Ectodermal cell (in vitro differentiated cells): ENCODE results near the gene TEAD1.

Experiments
- H3K27ac ChIP-seq: 2 replicates; pipeline ENCODE4 v1.7.0; 2013; ENCODE audit warnings: mild to moderate bottlenecking, low read depth, low read length; ENCODE audit not compliant: insufficient read depth, poor library complexity, severe bottlenecking
- H3K27me3 ChIP-seq: 2 replicates; pipeline ENCODE4 v1.7.0; 2013; ENCODE audit warnings: mild to moderate bottlenecking, low read length; ENCODE audit not compliant: insufficient read depth, control insufficient read depth, poor library complexity, severe bottlenecking
- H3K36me3 ChIP-seq: one replicate; pipeline ENCODE4 v1.7.0; 2013; ENCODE audit warnings: low read length; ENCODE audit not compliant: control insufficient read depth, insufficient read depth
- H3K4me1 ChIP-seq: one replicate; pipeline ENCODE4 v1.7.0; 2013; ENCODE audit warnings: low read length; ENCODE audit not compliant: control insufficient read depth, insufficient read depth
- H3K4me3 ChIP-seq: 2 replicates; pipeline ENCODE4 v1.7.0; 2013; ENCODE audit warnings: low read depth, low read length, control low read depth; ENCODE audit not compliant: insufficient read depth
- H3K9me3 ChIP-seq: 2 replicates; pipeline ENCODE4 v1.7.0; 2013; ENCODE audit warnings: mild to moderate bottlenecking, low read length, moderate library complexity; ENCODE audit not compliant: control insufficient read depth
- WGBS, 2 experiments: methylation state at CpG; one replicate each; pipeline ENCODE4 v1.1.7; 2013; ENCODE audit warnings: missing lambda C conversion rate in 2 of 2; 5-methylcytosine and 5-hydroxymethylcytosine counted together

TEAD1 gene

GRCh38 chr11:12854829-12855228 is 180.6 kb downstream of the TEAD1 start:
- Histone ChIP-seq H3K4me1 (peaks cover 11% of the 10 kb centered on the region), H3K27ac (no peak overlapping the region), H3K9me3 (no peaks in the 10 kb centered on the region), H3K36me3 (no peaks in the 10 kb centered on the region), H3K27me3 (no peaks in the 10 kb centered on the region), H3K4me3 (no peak overlapping the region)
- WGBS, 2 experiments, result 92 to 94% methylated on average over 2 to 3 of the region's 3 CpGs

- 97 to 99% methylated on average over 3 of the region's 3 CpGs for WGBS, 2 experiments
- no peak overlapping the region for H3K27ac ChIP-seq
- no peak overlapping the region for H3K4me3 ChIP-seq
- no peaks in the 10 kb centered on the region for H3K27me3 ChIP-seq
- H3K9me3 ChIP-seq, result no peaks in the 10 kb centered on the region
- H3K36me3 ChIP-seq, result no peaks in the 10 kb centered on the region
- peaks cover 21% of the 10 kb centered on the region for H3K4me1 ChIP-seq
Observed at GRCh38 chr11:12856338-12856737, 182.1 kb downstream of the TEAD1 start.

GRCh38 chr11:12857572-12857971 is 183.4 kb downstream of the TEAD1 start:
- 91 to 96% methylated on average over 5 of the region's 5 CpGs for WGBS, 2 experiments
- H3K27me3 ChIP-seq, result no peaks in the 10 kb centered on the region
- H3K27ac ChIP-seq, result no peak overlapping the region
- H3K36me3 ChIP-seq, result no peaks in the 10 kb centered on the region
- no peaks in the 10 kb centered on the region for H3K9me3 ChIP-seq
- H3K4me3 ChIP-seq, result no peak overlapping the region
- H3K4me1 ChIP-seq, result peaks cover 29% of the 10 kb centered on the region

- Histone ChIP-seq H3K36me3 (no peaks in the 10 kb centered on the region), H3K9me3 (no peaks in the 10 kb centered on the region), H3K4me3 (no peak overlapping the region), H3K27me3 (no peaks in the 10 kb centered on the region), H3K27ac (no peak overlapping the region), H3K4me1 (peaks cover 44% of the 10 kb centered on the region)
- WGBS, 2 experiments, result 94 to 99% methylated on average over 3 of the region's 3 CpGs
Observed at GRCh38 chr11:12859872-12860657, 185.8 kb downstream of the TEAD1 start.

GRCh38 chr11:12860827-12861226 is 186.6 kb downstream of the TEAD1 start:
- no peaks in the 10 kb centered on the region for H3K36me3 ChIP-seq
- 89 to 90% methylated on average over 2 of the region's 2 CpGs for WGBS, 2 experiments
- H3K27me3 ChIP-seq, result no peaks in the 10 kb centered on the region
- no peak overlapping the region for H3K27ac ChIP-seq
- H3K4me3 ChIP-seq, result no peak overlapping the region
- H3K9me3 ChIP-seq, result no peaks in the 10 kb centered on the region
- peaks cover 51% of the 10 kb centered on the region for H3K4me1 ChIP-seq

- no peaks in the 10 kb centered on the region for H3K27me3 ChIP-seq
- no peaks in the 10 kb centered on the region for H3K9me3 ChIP-seq
- peak overlapping the region; percentile 97 for H3K27ac ChIP-seq
- WGBS, 2 experiments, result 6 to 9% methylated on average over 12 to 13 of the region's 13 CpGs
- H3K4me1 ChIP-seq, result peaks cover 61% of the 10 kb centered on the region
- H3K4me3 ChIP-seq, result peak overlapping the region; percentile 10
- no peaks in the 10 kb centered on the region for H3K36me3 ChIP-seq
Observed at GRCh38 chr11:12862696-12863469, 188.7 kb downstream of the TEAD1 start.

- Histone ChIP-seq H3K27me3 (no peaks in the 10 kb centered on the region), H3K4me3 (no peak overlapping the region), H3K9me3 (no peaks in the 10 kb centered on the region), H3K4me1 (peaks cover 61% of the 10 kb centered on the region), H3K36me3 (no peaks in the 10 kb centered on the region), H3K27ac (peak overlapping the region; percentile 97)
- WGBS, 2 experiments, result 9 to 11% methylated on average over 7 to 9 of the region's 9 CpGs
Observed at GRCh38 chr11:12863605-12864121, 189.4 kb downstream of the TEAD1 start.

- WGBS, 2 experiments, result 3 to 5% methylated on average over 12 to 13 of the region's 13 CpGs
- no peaks in the 10 kb centered on the region for H3K36me3 ChIP-seq
Observed at GRCh38 chr11:12864316-12865156, 190.3 kb downstream of the TEAD1 start.

GRCh38 chr11:12865863-12866595 is 191.8 kb downstream of the TEAD1 start:
- 34 to 37% methylated on average over 5 of the region's 6 CpGs for WGBS, 2 experiments
- Histone ChIP-seq H3K9me3 (no peaks in the 10 kb centered on the region), H3K36me3 (no peaks in the 10 kb centered on the region), H3K27ac (no peak overlapping the region), H3K4me3 (no peak overlapping the region), H3K4me1 (peaks cover 48% of the 10 kb centered on the region), H3K27me3 (no peaks in the 10 kb centered on the region)

More at GRCh38 chr11:12864316-12865156, 190.3 kb downstream of the TEAD1 start:
- Histone ChIP-seq H3K4me1 (peaks cover 53% of the 10 kb centered on the region), H3K27ac (peak overlapping the region; percentile 97), H3K9me3 (no peaks in the 10 kb centered on the region), H3K27me3 (no peaks in the 10 kb centered on the region), H3K4me3 (no peak overlapping the region)
